ENCODE results near the gene PCDHB1. TPM values are rescaled to one million over a fixed set of nuclear protein-coding genes. Genes with fewer than 3 reads are reported as not detected.

PCDHB1 gene
- total RNA-seq, 6 donors from 2014 or later = 0.09 to 1.0 (median 0.19) TPM

DNA sequence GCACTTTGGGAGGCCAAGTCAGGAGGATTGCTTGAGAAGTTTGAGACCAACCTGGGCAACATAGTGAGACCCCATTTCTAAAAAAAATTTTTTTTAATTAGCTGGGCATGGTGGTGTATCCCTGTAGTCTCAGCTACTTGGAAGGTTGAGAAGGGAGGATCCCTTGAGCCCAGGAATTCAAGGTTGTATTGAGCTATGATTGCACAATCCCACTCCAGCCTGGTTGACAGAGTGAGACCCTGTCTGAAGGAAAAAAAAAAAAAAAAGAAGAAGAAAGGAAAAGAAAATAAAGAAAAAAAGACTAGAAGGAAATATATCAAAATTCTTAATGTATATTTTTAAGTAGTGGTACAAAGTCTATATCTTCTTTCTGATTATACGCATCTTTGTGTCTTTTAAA is 28.8 kb upstream of the PCDHB1 start:
- Histone ChIP-seq H3K4me3 (no peak overlapping the region), H3K27me3 (no peaks in the 10 kb centered on the region), H3K36me3 (no peaks in the 10 kb centered on the region), H3K9me3 (no peaks in the 10 kb centered on the region), H3K4me1 (no peaks in the 10 kb centered on the region), H3K27ac (no peak overlapping the region)
- TF ChIP-seq POLR2A (IDR thresholded peaks at IDR 0.05) (no peak), EP300 (IDR thresholded peaks at IDR 0.05) (no peak), POLR2AphosphoS5 (IDR thresholded peaks at IDR 0.05) (no peak)
- TF ChIP-seq, protein P1, sequence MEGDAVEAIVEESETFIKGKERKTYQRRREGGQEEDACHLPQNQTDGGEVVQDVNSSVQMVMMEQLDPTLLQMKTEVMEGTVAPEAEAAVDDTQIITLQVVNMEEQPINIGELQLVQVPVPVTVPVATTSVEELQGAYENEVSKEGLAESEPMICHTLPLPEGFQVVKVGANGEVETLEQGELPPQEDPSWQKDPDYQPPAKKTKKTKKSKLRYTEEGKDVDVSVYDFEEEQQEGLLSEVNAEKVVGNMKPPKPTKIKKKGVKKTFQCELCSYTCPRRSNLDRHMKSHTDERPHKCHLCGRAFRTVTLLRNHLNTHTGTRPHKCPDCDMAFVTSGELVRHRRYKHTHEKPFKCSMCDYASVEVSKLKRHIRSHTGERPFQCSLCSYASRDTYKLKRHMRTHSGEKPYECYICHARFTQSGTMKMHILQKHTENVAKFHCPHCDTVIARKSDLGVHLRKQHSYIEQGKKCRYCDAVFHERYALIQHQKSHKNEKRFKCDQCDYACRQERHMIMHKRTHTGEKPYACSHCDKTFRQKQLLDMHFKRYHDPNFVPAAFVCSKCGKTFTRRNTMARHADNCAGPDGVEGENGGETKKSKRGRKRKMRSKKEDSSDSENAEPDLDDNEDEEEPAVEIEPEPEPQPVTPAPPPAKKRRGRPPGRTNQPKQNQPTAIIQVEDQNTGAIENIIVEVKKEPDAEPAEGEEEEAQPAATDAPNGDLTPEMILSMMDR (IDR thresholded peaks at IDR 0.05) = no peak
- 92 to 100% methylated on average over 1 of the region's 1 CpG for WGBS, 2 donors
- no peak for DNase-seq
- no peak for ATAC-seq (ENCODE audit: low FRiP score in 2 of 2)

DNA sequence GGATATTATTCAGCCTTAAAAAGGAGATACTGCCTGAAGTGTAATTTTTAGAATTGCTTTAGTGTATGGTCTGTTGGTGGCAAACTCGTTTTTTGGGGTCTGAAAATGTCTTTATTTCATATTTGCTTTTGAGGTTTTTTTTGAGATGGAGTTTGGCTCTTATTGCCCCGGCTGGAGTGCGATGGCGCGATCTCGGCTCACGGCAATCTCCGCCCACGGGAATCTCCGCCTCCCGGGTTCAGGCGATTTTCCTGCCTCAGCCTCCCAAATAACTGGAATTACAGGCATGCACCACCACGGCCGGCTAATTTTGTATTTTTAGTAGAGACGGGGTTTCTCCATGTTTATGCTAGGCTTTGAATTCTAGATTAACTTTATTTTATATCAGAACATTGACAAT is 20.2 kb upstream of the PCDHB1 start:
- no peaks in the 10 kb centered on the region for H3K27me3 ChIP-seq
- no peak overlapping the region for H3K27ac ChIP-seq
- no peaks in the 10 kb centered on the region for H3K9me3 ChIP-seq
- 90% methylated on average over 15 of the region's 15 CpGs for WGBS, 2 donors
- no peaks in the 10 kb centered on the region for H3K36me3 ChIP-seq
- ATAC-seq (ENCODE audit: low FRiP score in 2 of 2) (no peak), DNase-seq (peak in 1 of 2 donors; percentile 58)
- no peak overlapping the region for H3K4me3 ChIP-seq
- no peak for TF ChIP-seq POLR2A (IDR thresholded peaks at IDR 0.05)
- no peak for TF ChIP-seq POLR2AphosphoS5 (IDR thresholded peaks at IDR 0.05)
- TF ChIP-seq, protein P1 (IDR thresholded peaks at IDR 0.05) = no peak
- TF ChIP-seq EP300 (IDR thresholded peaks at IDR 0.05) = no peak
- H3K4me1 ChIP-seq = no peaks in the 10 kb centered on the region

DNA sequence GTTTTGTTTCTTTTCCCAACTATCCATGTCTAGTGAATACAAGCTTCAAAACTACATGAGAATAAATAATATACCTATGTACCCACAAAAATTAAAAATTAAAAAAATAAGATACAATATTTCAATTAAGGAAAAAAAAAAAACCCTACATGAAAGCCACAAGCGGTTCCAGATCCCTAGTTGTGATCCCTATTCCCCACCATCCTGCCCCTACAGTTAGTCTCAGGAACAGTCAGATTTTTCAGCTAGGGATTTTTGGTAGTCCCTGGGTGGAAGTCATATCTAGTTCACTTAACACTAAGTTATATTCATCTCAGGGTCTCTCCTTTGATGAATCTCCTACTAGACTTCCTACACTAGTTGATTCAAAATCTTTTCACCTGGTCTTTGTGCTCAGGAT is 18.5 kb upstream of the PCDHB1 start:
- DNase-seq (no peak), ATAC-seq (ENCODE audit: low FRiP score in 2 of 2) (no peak)
- no peak overlapping the region for H3K4me3 ChIP-seq
- WGBS, 2 donors = 62 to 64% methylated on average over 1 of the region's 1 CpG
- H3K36me3 ChIP-seq = no peaks in the 10 kb centered on the region
- H3K27me3 ChIP-seq = no peaks in the 10 kb centered on the region
- no peaks in the 10 kb centered on the region for H3K4me1 ChIP-seq
- no peak overlapping the region for H3K27ac ChIP-seq
- TF ChIP-seq POLR2AphosphoS5 (IDR thresholded peaks at IDR 0.05) (no peak), EP300 (IDR thresholded peaks at IDR 0.05) (no peak)
- H3K9me3 ChIP-seq = no peaks in the 10 kb centered on the region

DNA sequence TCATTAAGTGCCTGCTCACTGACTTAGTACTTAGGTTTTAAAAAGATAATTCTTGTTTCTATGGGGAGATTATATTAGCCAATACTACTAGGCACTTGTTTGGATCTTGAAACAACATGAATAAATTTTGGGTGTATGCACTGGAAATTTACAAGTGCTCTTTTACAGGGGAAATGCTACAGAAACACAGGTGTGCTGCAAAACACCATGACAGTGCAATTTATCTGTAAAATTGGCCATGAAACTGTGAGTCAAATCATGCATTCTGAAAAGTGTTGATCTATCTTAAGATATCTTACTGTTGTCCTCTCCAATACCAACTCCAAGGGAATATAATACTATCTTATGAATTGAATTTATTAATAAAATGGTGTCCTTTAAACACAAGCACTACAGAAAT is 12.1 kb upstream of the PCDHB1 start:
- TF ChIP-seq, protein P1 (IDR thresholded peaks at IDR 0.05) = no peak
- TF ChIP-seq EP300 (IDR thresholded peaks at IDR 0.05) (no peak), POLR2A (IDR thresholded peaks at IDR 0.05) (no peak), POLR2AphosphoS5 (IDR thresholded peaks at IDR 0.05) (no peak)
- H3K4me3 ChIP-seq = no peak overlapping the region

DNA sequence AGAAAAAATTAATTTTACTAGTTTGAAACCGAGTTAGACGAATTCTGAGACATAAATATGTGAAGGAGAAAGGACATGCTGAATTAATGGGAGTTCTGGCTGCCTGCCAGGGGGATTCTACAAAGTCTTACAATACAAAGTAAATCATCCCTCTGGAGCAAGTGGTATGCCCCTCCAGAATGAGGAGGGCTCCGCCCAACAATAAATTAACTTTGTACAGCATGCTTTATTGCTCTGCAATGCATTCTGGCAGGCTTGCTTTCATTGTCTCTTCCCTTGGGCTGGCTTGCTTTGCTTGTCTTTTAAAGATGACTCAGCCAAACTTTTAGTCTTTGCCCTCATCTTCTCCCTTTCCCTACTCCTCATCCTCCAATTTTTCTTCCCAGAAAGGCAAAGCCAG is 11.7 kb upstream of the PCDHB1 start:
- Histone ChIP-seq H3K4me1 (peaks cover 0 to 6% (median 1%) of the 10 kb centered on the region in 4 donors), H3K9me3 (no peaks in the 10 kb centered on the region), H3K27ac (no peak overlapping the region), H3K27me3 (no peaks in the 10 kb centered on the region), H3K36me3 (no peaks in the 10 kb centered on the region), H3K4me3 (peak overlapping the region in 1 of 4 donors; percentile 44)
- ATAC-seq (ENCODE audit: low FRiP score in 2 of 2) (no peak), DNase-seq (no peak)
- no peak for TF ChIP-seq POLR2AphosphoS5 (IDR thresholded peaks at IDR 0.05)
- no peak for TF ChIP-seq POLR2A (IDR thresholded peaks at IDR 0.05)
- no peak for TF ChIP-seq EP300 (IDR thresholded peaks at IDR 0.05)
- TF ChIP-seq, protein P1 (IDR thresholded peaks at IDR 0.05) = no peak
- 54 to 56% methylated on average over 3 of the region's 3 CpGs for WGBS, 2 donors

More for the DNA sequence above, 12.1 kb upstream of the PCDHB1 start:
- ATAC-seq (ENCODE audit: low FRiP score in 2 of 2) (no peak), DNase-seq (no peak)
- Histone ChIP-seq H3K9me3 (no peaks in the 10 kb centered on the region), H3K4me1 (peaks cover 0 to 6% (median 1%) of the 10 kb centered on the region in 4 donors), H3K27ac (no peak overlapping the region), H3K36me3 (no peaks in the 10 kb centered on the region), H3K27me3 (no peaks in the 10 kb centered on the region)

All from upper lobe of left lung (tissue), 6 donors.